Loucy (cell line): ENCODE data around the gene KCNQ2.

Experiments
- EZH2phosphoT487 ChIP-seq: fragments of 200-600 bp; IDR thresholded peaks from 2 replicates; pipeline ENCODE4 v1.6.1; 2018; ENCODE audit warnings: antibody characterized with exemption, mild to moderate bottlenecking, moderate library complexity, borderline replicate concordance
- TF ChIP-seq, protein P1 (sequence below): fragments of 200-600 bp; sonication (generic); conservative IDR thresholded peaks from 2 replicates; pipeline ENCODE4 v1.5.1; 2014; ENCODE audit warnings: mild to moderate bottlenecking, antibody characterized with exemption, low read length

- TF ChIP-seq, protein P1, sequence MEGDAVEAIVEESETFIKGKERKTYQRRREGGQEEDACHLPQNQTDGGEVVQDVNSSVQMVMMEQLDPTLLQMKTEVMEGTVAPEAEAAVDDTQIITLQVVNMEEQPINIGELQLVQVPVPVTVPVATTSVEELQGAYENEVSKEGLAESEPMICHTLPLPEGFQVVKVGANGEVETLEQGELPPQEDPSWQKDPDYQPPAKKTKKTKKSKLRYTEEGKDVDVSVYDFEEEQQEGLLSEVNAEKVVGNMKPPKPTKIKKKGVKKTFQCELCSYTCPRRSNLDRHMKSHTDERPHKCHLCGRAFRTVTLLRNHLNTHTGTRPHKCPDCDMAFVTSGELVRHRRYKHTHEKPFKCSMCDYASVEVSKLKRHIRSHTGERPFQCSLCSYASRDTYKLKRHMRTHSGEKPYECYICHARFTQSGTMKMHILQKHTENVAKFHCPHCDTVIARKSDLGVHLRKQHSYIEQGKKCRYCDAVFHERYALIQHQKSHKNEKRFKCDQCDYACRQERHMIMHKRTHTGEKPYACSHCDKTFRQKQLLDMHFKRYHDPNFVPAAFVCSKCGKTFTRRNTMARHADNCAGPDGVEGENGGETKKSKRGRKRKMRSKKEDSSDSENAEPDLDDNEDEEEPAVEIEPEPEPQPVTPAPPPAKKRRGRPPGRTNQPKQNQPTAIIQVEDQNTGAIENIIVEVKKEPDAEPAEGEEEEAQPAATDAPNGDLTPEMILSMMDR, result no peak
- TF ChIP-seq EZH2phosphoT487, result no peak
Observed at GRCh38 chr20:63409066-63409833, 63.2 kb downstream of the KCNQ2 start.
